Liver (tissue), 9 donors: ENCODE measurements around the gene KRTAP5-11. TPM values are rescaled to one million over a fixed set of nuclear protein-coding genes. Genes with fewer than 3 reads are reported as not detected.
"Not testable (repeated sequence)": the region's sequence is repeated elsewhere in the genome, so short reads cannot be mapped to it uniquely, and the experiment has no call there.

Experiments
- DNase-seq: peaks from one replicate; pipeline ENCODE4 v3.0.0-alpha.2; 2017; ENCODE audit warnings: low spot score
- H3K27ac ChIP-seq, 2 donors: one replicate each; pipeline ENCODE4 v1.7.0; 2013; ENCODE audit warnings: inconsistent platforms in 2 of 2, low read length in 2 of 2, control low read depth in 1 of 2, low read depth in 1 of 2, mild to moderate bottlenecking in 1 of 2
- H3K27me3 ChIP-seq, 4 donors: one replicate each; pipeline versions ENCODE4 v1.6.1 to v1.7.0; 2013; ENCODE audit warnings: low read length in 3 of 4, inconsistent platforms in 1 of 4, mild to moderate bottlenecking in 1 of 4, moderate library complexity in 1 of 4; ENCODE audit not compliant: control insufficient read depth in 4 of 4, insufficient read depth in 4 of 4
- H3K36me3 ChIP-seq, 4 donors: one replicate each; pipeline versions ENCODE4 v1.6.1 to v1.7.0; 2013; ENCODE audit warnings: low read length in 3 of 4, mild to moderate bottlenecking in 3 of 4, low read depth in 1 of 4, moderate library complexity in 1 of 4; ENCODE audit not compliant: control insufficient read depth in 4 of 4, insufficient read depth in 3 of 4
- H3K4me1 ChIP-seq, 4 donors: one replicate each; pipeline versions ENCODE4 v1.6.1 to v1.7.0; 2013; ENCODE audit warnings: low read length in 3 of 4, mild to moderate bottlenecking in 3 of 4, moderate library complexity in 1 of 4; ENCODE audit not compliant: control insufficient read depth in 4 of 4, insufficient read depth in 4 of 4
- H3K4me3 ChIP-seq, 3 donors: one replicate each; pipeline versions ENCODE4 v1.6.1 to v1.7.0; 2013; ENCODE audit warnings: low read length in 3 of 3, control low read depth in 1 of 3, low read depth in 1 of 3, mild to moderate bottlenecking in 1 of 3
- H3K9ac ChIP-seq, 2 donors: one replicate each; pipeline ENCODE4 v1.7.0; 2013; ENCODE audit warnings: low read length in 2 of 2, mild to moderate bottlenecking in 2 of 2, moderate library complexity in 2 of 2, control low read depth in 1 of 2, low read depth in 1 of 2
- H3K9me3 ChIP-seq, 4 donors: one replicate each; pipeline versions ENCODE4 v1.6.1 to v1.7.0; 2013; ENCODE audit warnings: low read length in 3 of 4; ENCODE audit not compliant: control insufficient read depth in 4 of 4
- FOXA1 ChIP-seq: IDR thresholded peaks from 2 replicates; pipeline ENCODE4 v1.6.1; 2016; ENCODE audit warnings: antibody characterized with exemption
- FOXA2 ChIP-seq: IDR thresholded peaks from 2 replicates; pipeline ENCODE4 v1.6.1; 2016; ENCODE audit warnings: antibody characterized with exemption
- GABPA ChIP-seq, 2 donors: IDR thresholded peaks in 1 of 2; conservative IDR thresholded peaks in 1 of 2; 2 replicates each; pipeline ENCODE4 v1.6.1; 2016; ENCODE audit warnings: antibody characterized with exemption in 2 of 2, mild to moderate bottlenecking in 1 of 2, moderate library complexity in 1 of 2
- JUND ChIP-seq, 2 donors: IDR thresholded peaks; 2 replicates each; pipeline ENCODE4 v1.6.1; 2016; ENCODE audit warnings: antibody characterized with exemption in 2 of 2
- SP1 ChIP-seq: IDR thresholded peaks from 2 replicates; pipeline ENCODE4 v1.6.1; 2018; ENCODE audit warnings: antibody characterized with exemption, mild to moderate bottlenecking
- WGBS: extraction: QIAGEN DNeasy Blood & Tissue Kit; methylation state at CpG from one replicate; pipeline ENCODE4 v1.1.7; 2013; 5-methylcytosine and 5-hydroxymethylcytosine counted together
- polyA plus RNA-seq, 2 donors: library from polyadenylated mRNA; stranded (reverse) in 1 of 2; unstranded in 1 of 2; fragments of 200-250 nt in 1 of 2; fragments of >200 nt in 1 of 2; fragmentation: Nextera tagmentation in 1 of 2; extraction: Ambion mirVana in 1 of 2; gene quantifications; one replicate each; pipeline versions ENCODE4 v1.2.1 to v1.2.3, GENCODE V29; 2013 to 2015
- total RNA-seq, 2 donors: library from RNA; depleted of rRNA; stranded (reverse); fragments of >200 nt; gene quantifications; one replicate each; pipeline ENCODE4 v1.2.3, GENCODE V29; 2014
- TF ChIP-seq, protein P1 (sequence below): IDR thresholded peaks from 2 replicates; pipeline ENCODE4 v1.6.1; 2016; ENCODE audit warnings: antibody characterized with exemption
- donor health status: healthy.
- donor health status: healthy.
- donor health status: healthy.
- donor health status: healthy.
- donor health status: healthy.

Gene KRTAP5-11, protein sequence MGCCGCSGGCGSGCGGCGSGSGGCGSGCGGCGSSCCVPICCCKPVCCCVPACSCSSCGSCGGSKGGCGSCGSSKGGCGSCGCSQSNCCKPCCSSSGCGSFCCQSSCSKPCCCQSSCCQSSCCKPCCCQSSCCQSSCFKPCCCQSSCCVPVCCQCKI
- total RNA-seq (not detected), polyA plus RNA-seq (not detected)

DNA sequence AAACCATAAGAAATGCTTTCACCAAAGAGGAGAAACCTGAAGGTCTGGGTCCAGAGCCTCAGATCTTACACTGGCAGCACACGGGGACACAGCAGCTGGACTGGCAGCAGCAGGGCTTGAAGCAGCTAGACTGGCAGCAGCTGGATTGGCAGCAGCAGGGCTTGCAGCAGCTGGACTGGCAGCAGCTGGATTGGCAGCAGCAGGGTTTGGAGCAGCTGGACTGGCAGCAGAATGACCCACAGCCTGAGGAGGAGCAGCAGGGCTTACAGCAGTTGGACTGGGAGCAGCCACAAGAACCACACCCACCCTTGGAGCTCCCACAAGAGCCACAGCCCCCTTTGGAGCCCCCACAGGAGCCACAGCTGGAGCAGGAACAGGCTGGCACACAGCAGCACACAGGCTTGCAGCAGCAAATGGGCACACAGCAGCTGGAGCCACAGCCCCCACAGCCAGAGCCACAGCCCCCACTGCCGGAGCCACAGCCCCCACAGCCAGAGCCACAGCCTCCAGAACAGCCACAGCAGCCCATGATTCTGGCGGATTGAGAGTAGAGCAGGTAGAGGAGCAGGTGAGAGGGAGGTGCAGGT, at the start of gene KRTAP5-11:
Gene KRTAP5-11, minus strand, starts transcription at position 567 of the 587 bp plus-strand sequence. Its CDS starts 38 bp downstream, at position 529.
- Histone ChIP-seq H3K9ac (no peak within 1 kb of the TSS), H3K27me3 (peaks cover 0 to 4% (median 0%) of the 10 kb centered on the region in 4 donors), H3K4me1 (no peaks in the 10 kb centered on the region), H3K27ac (no peak within 1 kb of the TSS), H3K36me3 (no peaks in the 10 kb centered on the region), H3K4me3 (no peak within 1 kb of the TSS), H3K9me3 (no peaks in the 10 kb centered on the region)
- DNase-seq, result no peak
- TF ChIP-seq, protein P1, sequence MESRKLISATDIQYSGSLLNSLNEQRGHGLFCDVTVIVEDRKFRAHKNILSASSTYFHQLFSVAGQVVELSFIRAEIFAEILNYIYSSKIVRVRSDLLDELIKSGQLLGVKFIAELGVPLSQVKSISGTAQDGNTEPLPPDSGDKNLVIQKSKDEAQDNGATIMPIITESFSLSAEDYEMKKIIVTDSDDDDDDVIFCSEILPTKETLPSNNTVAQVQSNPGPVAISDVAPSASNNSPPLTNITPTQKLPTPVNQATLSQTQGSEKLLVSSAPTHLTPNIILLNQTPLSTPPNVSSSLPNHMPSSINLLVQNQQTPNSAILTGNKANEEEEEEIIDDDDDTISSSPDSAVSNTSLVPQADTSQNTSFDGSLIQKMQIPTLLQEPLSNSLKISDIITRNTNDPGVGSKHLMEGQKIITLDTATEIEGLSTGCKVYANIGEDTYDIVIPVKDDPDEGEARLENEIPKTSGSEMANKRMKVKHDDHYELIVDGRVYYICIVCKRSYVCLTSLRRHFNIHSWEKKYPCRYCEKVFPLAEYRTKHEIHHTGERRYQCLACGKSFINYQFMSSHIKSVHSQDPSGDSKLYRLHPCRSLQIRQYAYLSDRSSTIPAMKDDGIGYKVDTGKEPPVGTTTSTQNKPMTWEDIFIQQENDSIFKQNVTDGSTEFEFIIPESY, result no peak
- TF ChIP-seq FOXA2 (no peak), SP1 (no peak), JUND (IDR thresholded peaks at IDR 0.05) (no peak), GABPA (IDR thresholded peaks at IDR 0.05 in 1 of 2, conservative IDR thresholded peaks at IDR 0.05 in 1 of 2) (no peak), FOXA1 (no peak)
- WGBS, result 80% methylated on average over 3 of the region's 3 CpGs

DNA sequence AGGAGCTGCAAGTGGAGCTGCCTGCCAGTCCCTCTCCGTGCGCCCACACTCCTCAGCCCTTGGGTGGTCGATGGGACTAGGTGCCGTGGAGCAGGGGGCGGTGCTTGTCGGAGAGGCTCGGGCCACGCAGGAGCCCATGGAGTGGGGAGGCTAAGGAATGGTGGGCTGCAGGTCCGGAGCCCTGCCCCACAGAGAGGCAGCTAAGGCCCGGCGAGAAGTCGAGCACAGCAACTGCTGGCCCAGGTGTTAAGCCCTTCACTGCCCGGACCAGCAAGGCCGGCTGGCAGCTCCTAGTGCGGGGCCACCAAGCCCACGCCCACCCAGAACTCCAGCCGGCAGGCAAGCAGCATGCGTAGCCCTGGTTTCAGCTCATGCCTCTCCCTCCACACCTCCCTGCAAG, 48.9 kb upstream of the KRTAP5-11 start:
- not testable (repeated sequence) for H3K27ac ChIP-seq, DNase-seq, H3K9me3 ChIP-seq, H3K36me3 ChIP-seq, H3K4me3 ChIP-seq, H3K4me1 ChIP-seq, H3K27me3 ChIP-seq, H3K9ac ChIP-seq
- 86% methylated on average over 18 of the region's 18 CpGs for WGBS

DNA sequence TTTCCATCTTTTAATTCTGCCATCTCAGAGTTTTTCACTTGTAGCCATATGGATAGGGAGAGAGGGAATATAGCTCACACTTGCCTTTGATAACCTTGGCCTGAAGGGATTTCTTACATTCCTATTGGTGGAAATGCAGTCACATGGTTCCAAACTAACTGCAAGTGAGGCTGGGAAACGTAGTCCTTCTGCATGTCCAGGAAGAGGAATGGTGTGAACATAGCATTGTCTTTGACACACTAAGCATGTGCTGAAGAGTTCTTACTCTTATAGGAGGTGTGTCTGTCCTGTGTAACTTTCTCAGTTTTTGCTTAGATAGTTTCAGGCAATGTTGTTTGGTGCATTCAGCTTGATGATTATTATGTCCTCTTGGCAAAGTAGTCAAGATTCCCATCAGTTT, 47.4 kb upstream of the KRTAP5-11 start:
- H3K4me1 ChIP-seq, H3K9ac ChIP-seq, H3K4me3 ChIP-seq, H3K36me3 ChIP-seq, H3K27ac ChIP-seq, DNase-seq, H3K27me3 ChIP-seq, H3K9me3 ChIP-seq: not testable (repeated sequence)
- WGBS, result 78% methylated on average over 1 of the region's 1 CpG

DNA sequence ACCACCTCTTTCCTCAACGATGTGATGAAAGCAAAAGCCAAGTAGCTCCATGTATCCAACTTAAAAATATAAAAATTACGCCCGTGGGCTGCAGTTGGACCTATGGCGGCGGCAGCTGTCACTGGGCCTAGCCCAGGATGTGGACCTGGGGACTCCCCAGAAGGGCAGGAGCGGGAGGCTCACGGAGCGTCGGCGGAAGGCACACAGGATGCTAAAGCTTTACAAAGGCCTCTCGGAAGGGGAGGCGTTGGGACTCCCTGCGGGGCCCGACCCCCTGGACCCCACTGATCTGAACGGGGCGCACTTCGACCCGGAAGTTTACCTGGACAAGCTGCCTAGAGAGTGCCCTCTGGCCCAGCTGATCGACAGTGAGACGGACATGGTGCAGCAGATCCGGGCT, 46.3 kb upstream of the KRTAP5-11 start:
- not testable (repeated sequence) for H3K27me3 ChIP-seq, DNase-seq, H3K27ac ChIP-seq, H3K4me1 ChIP-seq, H3K9ac ChIP-seq, H3K4me3 ChIP-seq, H3K36me3 ChIP-seq, H3K9me3 ChIP-seq
- 89% methylated on average over 21 of the region's 21 CpGs for WGBS

DNA sequence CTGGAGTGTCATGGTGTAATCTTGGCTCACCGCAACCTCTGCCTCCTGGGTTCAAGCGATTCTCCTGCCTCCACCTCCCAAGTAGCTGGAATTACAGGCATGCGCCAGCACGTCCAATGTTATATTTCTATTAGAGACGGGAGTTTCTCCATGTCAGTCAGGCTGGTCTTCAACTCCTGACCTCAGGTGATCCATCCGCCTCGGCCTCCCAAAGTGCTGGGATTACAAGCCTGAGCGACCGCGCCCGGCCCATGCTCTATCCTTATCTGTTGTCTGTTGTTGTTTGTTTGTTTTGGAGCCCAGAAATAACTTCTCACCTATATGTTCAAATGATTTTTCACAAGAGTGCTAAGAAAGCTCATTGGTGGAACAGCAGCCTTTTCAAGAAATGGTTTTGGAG, 40.6 kb upstream of the KRTAP5-11 start:
- WGBS, result 93% methylated on average over 11 of the region's 11 CpGs
- not testable (repeated sequence) for DNase-seq, H3K36me3 ChIP-seq, H3K9me3 ChIP-seq, H3K4me3 ChIP-seq, H3K27me3 ChIP-seq, H3K9ac ChIP-seq, H3K4me1 ChIP-seq, H3K27ac ChIP-seq

DNA sequence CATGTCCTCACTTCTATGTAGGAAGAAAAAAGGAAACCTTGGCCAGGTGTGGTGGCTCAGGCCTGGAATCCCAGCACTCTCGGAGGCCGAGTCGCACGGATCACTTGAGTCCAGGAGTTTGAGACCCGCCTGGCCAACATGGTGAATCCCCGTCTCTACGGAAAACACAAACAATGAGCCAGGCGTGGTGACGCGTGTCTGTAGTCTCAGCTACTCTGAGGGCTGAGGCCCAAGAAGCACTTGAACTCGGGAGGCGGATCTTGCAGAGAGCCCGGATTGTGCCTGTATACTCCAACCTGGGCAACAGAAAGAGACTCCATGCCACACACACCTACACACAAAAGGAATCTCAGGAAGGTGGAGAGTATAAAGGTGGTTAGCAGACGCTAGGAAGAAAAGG, 39.9 kb upstream of the KRTAP5-11 start:
- not testable (repeated sequence) for H3K27me3 ChIP-seq, H3K27ac ChIP-seq, H3K4me3 ChIP-seq, H3K9ac ChIP-seq, H3K36me3 ChIP-seq, DNase-seq, H3K9me3 ChIP-seq, H3K4me1 ChIP-seq
- 92% methylated on average over 14 of the region's 14 CpGs for WGBS

DNA sequence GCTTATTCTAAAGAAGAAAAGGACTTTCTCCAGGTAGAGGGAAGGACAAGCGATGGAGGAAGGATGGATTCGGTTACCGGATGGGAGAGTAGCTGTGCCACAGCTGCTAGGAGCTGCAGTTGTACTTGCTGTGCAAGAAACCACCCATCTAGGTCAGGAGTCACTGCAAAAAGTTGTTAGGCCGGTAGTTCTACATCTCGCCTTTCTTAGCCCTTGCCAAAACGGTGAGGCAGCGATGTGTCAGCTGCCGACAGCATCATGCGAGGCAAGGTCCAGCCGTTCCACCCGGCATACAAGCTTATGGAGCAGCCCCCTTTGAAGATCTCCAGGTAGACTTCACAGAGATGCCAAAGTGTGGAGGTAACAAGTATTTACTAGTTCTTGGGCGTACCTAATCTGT, 32.3 kb upstream of the KRTAP5-11 start:
- DNase-seq, H3K27ac ChIP-seq, H3K27me3 ChIP-seq, H3K4me3 ChIP-seq, H3K36me3 ChIP-seq, H3K4me1 ChIP-seq, H3K9me3 ChIP-seq, H3K9ac ChIP-seq: not testable (repeated sequence)
- WGBS, result 71% methylated on average over 12 of the region's 12 CpGs
